PFSK-1 (cell line): ENCODE data around the gene RARRES2.

Experiments
- FOXP2 ChIP-seq: optimal IDR thresholded peaks from 2 replicates; pipeline ENCODE3; 2011; ENCODE audit warnings: borderline replicate concordance, control low read depth, inconsistent platforms; ENCODE audit not compliant: insufficient read depth; ENCODE audit errors: extremely low read length, extremely low read depth
- POLR2AphosphoS5 ChIP-seq: IDR thresholded peaks from 2 replicates; pipeline ENCODE4 v1.6.1; 2012; ENCODE audit warnings: low read depth, mild to moderate bottlenecking, control low read depth, low read length, moderate library complexity
- REST ChIP-seq, 2 experiments: IDR thresholded peaks; 2 replicates each; pipeline versions ENCODE4 v1.6.1 to v1.8.0; 2011 to 2012; ENCODE audit warnings: low read depth in 2 of 2, low read length in 2 of 2, control low read depth in 1 of 2, inconsistent platforms in 1 of 2, mild to moderate bottlenecking in 1 of 2, moderate library complexity in 1 of 2; ENCODE audit not compliant: insufficient read depth in 1 of 2
- SIN3A ChIP-seq: IDR thresholded peaks from 2 replicates; pipeline ENCODE4 v1.6.1; 2012; ENCODE audit warnings: mild to moderate bottlenecking, low read length, moderate library complexity, borderline replicate concordance; ENCODE audit not compliant: insufficient read depth
- TAF1 ChIP-seq: IDR thresholded peaks from 2 replicates; pipeline ENCODE4 v1.6.1; 2012; ENCODE audit warnings: low read length, control low read depth, borderline replicate concordance; ENCODE audit not compliant: insufficient read depth

RARRES2 gene

GRCh38 chr7:150358988-150359621 lies 17.7 kb upstream of the RARRES2 start:
- TF ChIP-seq TAF1 (no peak), FOXP2 (no peak), POLR2AphosphoS5 (no peak), REST (IDR thresholded peaks at IDR 0.05; ENCODE audit: insufficient read depth in 1 of 2, low read depth in 2 of 2, low read length in 2 of 2) (no peak), SIN3A (no peak)

- TF ChIP-seq FOXP2: no peak
- TF ChIP-seq POLR2AphosphoS5: no peak
- no peak for TF ChIP-seq SIN3A
- no peak for TF ChIP-seq TAF1
- TF ChIP-seq REST (IDR thresholded peaks at IDR 0.05; ENCODE audit: insufficient read depth in 1 of 2, low read depth in 2 of 2, low read length in 2 of 2): no peak
Observed at GRCh38 chr7:150358433-150358832, 17.0 kb upstream of the RARRES2 start.

- TF ChIP-seq SIN3A: no peak
- no peak for TF ChIP-seq FOXP2
- no peak for TF ChIP-seq TAF1
- no peak for TF ChIP-seq REST (IDR thresholded peaks at IDR 0.05; ENCODE audit: insufficient read depth in 1 of 2, low read depth in 2 of 2, low read length in 2 of 2)
- TF ChIP-seq POLR2AphosphoS5: no peak
Observed at GRCh38 chr7:150357771-150358427, 16.5 kb upstream of the RARRES2 start.

DNA sequence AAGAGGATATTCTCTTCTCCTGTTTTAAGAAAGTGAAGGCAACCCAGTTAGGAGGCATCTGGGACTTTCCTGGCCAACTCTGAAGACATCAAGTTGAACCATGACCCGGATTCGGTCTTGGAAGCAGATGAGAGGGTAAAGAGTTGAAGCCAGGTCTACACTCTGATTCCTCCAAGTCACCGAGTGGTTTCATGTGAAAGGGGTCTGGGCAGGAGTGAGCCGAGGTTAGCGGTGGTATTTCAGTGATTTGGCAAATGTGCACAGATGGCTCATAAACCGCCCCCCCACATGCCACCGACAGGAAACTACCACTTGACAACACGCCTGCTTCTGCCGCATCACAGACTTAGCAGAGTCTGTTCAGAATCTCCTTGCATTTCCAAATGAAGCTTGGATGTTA lies 15.8 kb upstream of the RARRES2 start:
- TF ChIP-seq TAF1: no peak
- no peak for TF ChIP-seq FOXP2
- TF ChIP-seq SIN3A: no peak
- no peak for TF ChIP-seq REST (IDR thresholded peaks at IDR 0.05; ENCODE audit: insufficient read depth in 1 of 2, low read depth in 2 of 2, low read length in 2 of 2)
- TF ChIP-seq POLR2AphosphoS5: no peak
